Body of pancreas (tissue), 4 donors: Measurements from ENCODE around the gene SH3PXD2A. TPM values are rescaled to one million over a fixed set of nuclear protein-coding genes. Genes with fewer than 3 reads are reported as not detected.

ENCODE experiments used
- ATAC-seq: fragments of 150-250 bp; one replicate; pipeline ENCODE4 v1.9.1; 2016
- DNase-seq, 4 donors: peaks; one replicate each; pipeline ENCODE4 v3.0.0-alpha.2; 2019
- H3K27ac ChIP-seq, 4 donors: fragments of 200-600 bp; sonication (generic); 1 replicate in 3 of 4; 2 replicates in 1 of 4; pipeline versions ENCODE4 v1.5.1 to v1.6.1; 2016 to 2019; ENCODE audit warnings: mild to moderate bottlenecking in 1 of 4, mixed read lengths in 1 of 4, moderate library complexity in 1 of 4
- H3K27me3 ChIP-seq, 2 donors: fragments of 200-600 bp; sonication (generic); one replicate each; pipeline ENCODE4 v1.6.0; 2016; ENCODE audit warnings: mild to moderate bottlenecking in 1 of 2
- H3K36me3 ChIP-seq, 2 donors: fragments of 200-600 bp; sonication (generic); replicated peaks in 1 of 2; 2 replicates each; pipeline ENCODE4 v1.5.1; 2016; ENCODE audit warnings: low read depth in 2 of 2; ENCODE audit not compliant: insufficient read depth in 1 of 2
- H3K4me1 ChIP-seq: fragments of 200-600 bp; sonication (generic); one replicate; pipeline ENCODE4 v1.6.0; 2016
- H3K4me3 ChIP-seq, 2 donors: fragments of 200-600 bp; sonication (generic); 1 replicate in 1 of 2; 2 replicates in 1 of 2; pipeline ENCODE4 v1.5.1; 2016 to 2019
- H3K9me3 ChIP-seq, 3 donors: fragments of 200-600 bp; sonication (generic); 1 replicate in 2 of 3; 2 replicates in 1 of 3; pipeline ENCODE4 v1.5.1; 2016
- CTCF ChIP-seq, 7 experiments: fragments of 450-650 bp in 4 of 7; fragments of 200-600 bp in 3 of 7; sonication (generic) in 3 of 7; IDR thresholded peaks; one replicate each; pipeline ENCODE4 v1.5.1; 2016 to 2019; ENCODE audit warnings: antibody characterized with exemption in 7 of 7
- POLR2A ChIP-seq, 3 donors: fragments of 450-650 bp; IDR thresholded peaks; one replicate each; pipeline ENCODE4 v1.6.1; 2016; ENCODE audit warnings: antibody characterized with exemption in 3 of 3, mild to moderate bottlenecking in 2 of 3
- WGBS, 2 donors: methylation state at CpG; one replicate each; pipeline ENCODE4 v1.1.5; 2017; 5-methylcytosine and 5-hydroxymethylcytosine counted together
- intact Hi-C: fragments of 100-400 bp; cut with DNase I; formaldehyde crosslinking; loops from one replicate; pipeline ENCODE4 v1.15.1; 2023
- total RNA-seq, 2 donors: library from RNA; depleted of rRNA; stranded (reverse); fragments of >200 nt; gene quantifications; one replicate each; pipeline ENCODE4 v1.1.0, GENCODE V29; 2016

The SH3PXD2A gene
- total RNA-seq, 2 donors from 2014 or later, result 7.3 to 9.9 TPM

- TF ChIP-seq CTCF (IDR thresholded peaks at IDR 0.05) (no peak), POLR2A (IDR thresholded peaks at IDR 0.05) (no peak)
- 4 to 25% methylated on average over 18 to 55 of the region's 69 CpGs for WGBS, 2 donors
- no peaks in the 10 kb centered on the region for H3K27me3 ChIP-seq
- no peaks in the 10 kb centered on the region for H3K36me3 ChIP-seq
- ATAC-seq (peak; percentile 34), DNase-seq (peak in 1 of 4 donors; percentile 43)
- peaks cover 12% of the 10 kb centered on the region for H3K4me1 ChIP-seq
- H3K9me3 ChIP-seq, result no peaks in the 10 kb centered on the region
- no peak overlapping the region for H3K27ac ChIP-seq
- H3K4me3 ChIP-seq, result no peak overlapping the region
- intact Hi-C loops, result no loop called here
Measured at GRCh38 chr10:103692952-103693811, 162.2 kb downstream of the SH3PXD2A start.

DNA sequence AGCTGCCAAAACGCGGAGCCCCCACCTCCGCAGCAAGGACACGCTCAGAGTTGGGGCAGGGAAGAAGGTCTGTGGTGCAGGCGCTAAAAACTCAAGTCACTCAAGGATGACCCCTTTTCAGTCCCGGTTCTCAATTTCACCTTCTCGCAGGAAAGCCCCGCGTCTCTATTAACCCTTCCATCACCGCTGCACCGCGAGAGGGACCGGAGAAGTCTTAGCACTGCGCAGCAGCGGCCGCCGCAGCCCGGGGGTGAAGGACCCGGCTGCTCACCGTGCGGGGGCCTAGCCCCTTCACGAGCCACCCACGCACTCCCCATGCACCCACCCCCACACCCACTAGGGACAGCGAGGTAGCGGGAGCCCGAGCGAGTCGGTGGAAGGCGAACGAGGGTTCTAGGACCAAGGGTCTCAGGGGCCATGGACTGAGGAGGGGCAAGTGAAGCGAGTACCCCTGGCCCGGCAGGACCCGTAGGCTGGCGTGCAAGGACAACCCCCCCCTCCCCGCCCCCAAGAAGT is 162.9 kb downstream of the SH3PXD2A start:
- WGBS, 2 donors, result 20 to 51% methylated on average over 12 to 23 of the region's 35 CpGs
- Histone ChIP-seq H3K4me1 (peaks cover 12% of the 10 kb centered on the region), H3K9me3 (no peaks in the 10 kb centered on the region), H3K27ac (no peak overlapping the region), H3K4me3 (no peak overlapping the region), H3K36me3 (no peaks in the 10 kb centered on the region), H3K27me3 (no peaks in the 10 kb centered on the region)
- no peak for TF ChIP-seq POLR2A (IDR thresholded peaks at IDR 0.05)
- no peak for TF ChIP-seq CTCF (IDR thresholded peaks at IDR 0.05)
- intact Hi-C loops, result no loop called here
- DNase-seq, result no peak
- ATAC-seq, result no peak

DNA sequence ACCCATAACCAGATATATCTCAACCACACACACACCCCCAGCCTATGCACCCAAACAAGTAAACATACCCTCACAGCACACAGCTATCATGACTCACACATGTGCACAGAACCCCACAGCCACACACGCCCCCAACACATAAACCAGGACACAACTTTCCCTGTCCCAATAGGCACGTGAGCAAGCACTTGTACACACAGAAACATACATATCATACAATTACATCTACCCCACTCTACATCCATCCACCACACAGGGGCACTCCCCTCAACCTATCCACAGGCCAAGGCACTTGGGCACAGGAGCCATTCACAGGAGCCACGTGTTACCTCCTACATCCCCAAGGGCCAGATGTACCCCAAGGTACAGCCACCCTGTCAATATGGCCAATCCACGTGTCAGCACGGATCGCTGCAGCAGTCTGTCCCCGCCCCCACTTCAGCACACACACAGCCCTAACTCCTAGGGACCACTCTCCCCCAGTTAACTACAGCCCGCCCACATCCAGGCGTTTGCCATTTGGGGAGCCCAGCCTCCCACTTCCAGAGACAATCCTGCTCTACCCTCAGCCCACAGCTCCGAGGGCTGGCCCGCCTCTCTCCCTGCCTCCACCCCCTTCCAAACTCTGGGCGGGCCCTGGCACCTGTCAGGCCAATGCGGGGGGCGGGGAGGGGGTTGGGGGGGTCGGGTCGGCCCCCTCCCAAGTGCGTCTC is 163.5 kb downstream of the SH3PXD2A start:
- DNase-seq (no peak), ATAC-seq (no peak)
- 56 to 67% methylated on average over 13 to 17 of the region's 17 CpGs for WGBS, 2 donors
- H3K9me3 ChIP-seq, result no peaks in the 10 kb centered on the region
- H3K27ac ChIP-seq, result no peak overlapping the region
- H3K27me3 ChIP-seq, result no peaks in the 10 kb centered on the region
- intact Hi-C loops, result no loop called here
- no peak overlapping the region for H3K4me3 ChIP-seq
- peaks cover 12% of the 10 kb centered on the region for H3K4me1 ChIP-seq
- H3K36me3 ChIP-seq, result no peaks in the 10 kb centered on the region
- TF ChIP-seq POLR2A (IDR thresholded peaks at IDR 0.05) (no peak), CTCF (IDR thresholded peaks at IDR 0.05) (no peak)

GRCh38 chr10:103691267-103691666 is 164.1 kb downstream of the SH3PXD2A start:
- TF ChIP-seq CTCF (IDR thresholded peaks at IDR 0.05) (no peak), POLR2A (IDR thresholded peaks at IDR 0.05) (no peak)
- intact Hi-C loops, result no loop called here
- 85 to 88% methylated on average over 4 of the region's 4 CpGs for WGBS, 2 donors

More at GRCh38 chr10:103691267-103691666, 164.1 kb downstream of the SH3PXD2A start:
- no peak overlapping the region for H3K4me3 ChIP-seq
- H3K4me1 ChIP-seq, result peaks cover 12% of the 10 kb centered on the region
- DNase-seq, result no peak
- H3K9me3 ChIP-seq, result no peaks in the 10 kb centered on the region
- no peaks in the 10 kb centered on the region for H3K36me3 ChIP-seq
- no peak for ATAC-seq
- H3K27me3 ChIP-seq, result no peaks in the 10 kb centered on the region
- no peak overlapping the region for H3K27ac ChIP-seq
